ENCODE results near the gene CDH13. TPM values are rescaled to one million over a fixed set of nuclear protein-coding genes. Genes with fewer than 3 reads are reported as not detected.

CDH13 gene
- total RNA-seq, 1 donor from 2014 or later, result 46.4 TPM

DNA sequence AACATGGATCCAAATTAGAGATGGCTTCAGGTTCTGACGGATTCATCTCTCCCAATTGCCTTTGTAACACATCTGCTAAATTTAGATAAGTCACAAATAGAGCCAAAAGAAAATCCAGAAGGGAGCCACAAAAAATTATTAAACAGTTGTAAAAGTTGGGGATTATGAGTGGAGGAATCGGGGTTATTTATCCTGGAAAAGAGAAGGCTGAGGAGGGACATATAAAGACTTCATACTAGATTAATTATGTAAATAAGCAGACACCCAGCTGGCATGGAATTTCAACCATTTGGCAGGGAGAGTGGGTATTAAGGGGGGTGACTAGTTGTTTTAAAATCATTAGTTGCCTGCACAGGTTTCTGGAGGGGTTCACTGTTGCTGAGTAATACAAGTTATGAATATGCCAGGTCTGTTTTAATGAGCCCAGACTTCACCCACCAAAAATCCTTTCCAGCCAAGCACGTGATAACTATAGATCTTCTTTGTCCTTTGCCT is 89.6 kb downstream of the CDH13 start:
- TF ChIP-seq, protein P1, sequence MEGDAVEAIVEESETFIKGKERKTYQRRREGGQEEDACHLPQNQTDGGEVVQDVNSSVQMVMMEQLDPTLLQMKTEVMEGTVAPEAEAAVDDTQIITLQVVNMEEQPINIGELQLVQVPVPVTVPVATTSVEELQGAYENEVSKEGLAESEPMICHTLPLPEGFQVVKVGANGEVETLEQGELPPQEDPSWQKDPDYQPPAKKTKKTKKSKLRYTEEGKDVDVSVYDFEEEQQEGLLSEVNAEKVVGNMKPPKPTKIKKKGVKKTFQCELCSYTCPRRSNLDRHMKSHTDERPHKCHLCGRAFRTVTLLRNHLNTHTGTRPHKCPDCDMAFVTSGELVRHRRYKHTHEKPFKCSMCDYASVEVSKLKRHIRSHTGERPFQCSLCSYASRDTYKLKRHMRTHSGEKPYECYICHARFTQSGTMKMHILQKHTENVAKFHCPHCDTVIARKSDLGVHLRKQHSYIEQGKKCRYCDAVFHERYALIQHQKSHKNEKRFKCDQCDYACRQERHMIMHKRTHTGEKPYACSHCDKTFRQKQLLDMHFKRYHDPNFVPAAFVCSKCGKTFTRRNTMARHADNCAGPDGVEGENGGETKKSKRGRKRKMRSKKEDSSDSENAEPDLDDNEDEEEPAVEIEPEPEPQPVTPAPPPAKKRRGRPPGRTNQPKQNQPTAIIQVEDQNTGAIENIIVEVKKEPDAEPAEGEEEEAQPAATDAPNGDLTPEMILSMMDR (conservative IDR thresholded peaks at IDR 0.05), result no peak
- peaks cover 4% of the 10 kb centered on the region for H3K9me3 Mint-ChIP-seq
- no peaks in the 10 kb centered on the region for H3K36me3 Mint-ChIP-seq
- H3K27ac Mint-ChIP-seq, result no peak overlapping the region
- no peak for DNase-seq (ENCODE audit: extremely low spot score, unreplicated experiment)
- no peaks in the 10 kb centered on the region for H3K4me1 Mint-ChIP-seq (ENCODE audit: unreplicated experiment)
- H3K4me3 Mint-ChIP-seq, result no peak overlapping the region
- peaks cover 9% of the 10 kb centered on the region for H3K27me3 Mint-ChIP-seq

DNA sequence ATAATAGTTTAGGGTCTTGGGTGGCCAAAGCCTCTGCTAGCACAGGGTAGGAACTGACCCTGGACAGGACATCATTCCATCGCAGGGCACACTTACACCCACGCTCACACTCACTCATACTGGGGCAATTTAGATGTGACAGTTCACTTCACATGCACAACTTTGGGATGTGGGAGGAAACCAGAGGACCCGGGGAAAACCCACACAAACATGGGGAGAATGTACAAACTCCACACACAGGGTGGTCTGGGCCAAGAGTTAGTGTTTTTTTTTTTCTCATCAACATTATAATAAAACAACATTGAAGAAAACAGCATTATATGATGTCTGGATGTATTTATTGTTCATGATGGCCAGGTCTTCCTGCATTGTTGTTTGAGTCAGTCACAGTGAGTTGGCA is 93.6 kb downstream of the CDH13 start:
- Mint-ChIP-seq H3K4me3 (no peak overlapping the region), H3K27me3 (peaks cover 9% of the 10 kb centered on the region), H3K9me3 (peaks cover 4% of the 10 kb centered on the region), H3K36me3 (no peaks in the 10 kb centered on the region), H3K4me1 (ENCODE audit: unreplicated experiment) (no peaks in the 10 kb centered on the region), H3K27ac (no peak overlapping the region)
- TF ChIP-seq, protein P1 (conservative IDR thresholded peaks at IDR 0.05), result no peak
- no peak for DNase-seq (ENCODE audit: extremely low spot score, unreplicated experiment)

DNA sequence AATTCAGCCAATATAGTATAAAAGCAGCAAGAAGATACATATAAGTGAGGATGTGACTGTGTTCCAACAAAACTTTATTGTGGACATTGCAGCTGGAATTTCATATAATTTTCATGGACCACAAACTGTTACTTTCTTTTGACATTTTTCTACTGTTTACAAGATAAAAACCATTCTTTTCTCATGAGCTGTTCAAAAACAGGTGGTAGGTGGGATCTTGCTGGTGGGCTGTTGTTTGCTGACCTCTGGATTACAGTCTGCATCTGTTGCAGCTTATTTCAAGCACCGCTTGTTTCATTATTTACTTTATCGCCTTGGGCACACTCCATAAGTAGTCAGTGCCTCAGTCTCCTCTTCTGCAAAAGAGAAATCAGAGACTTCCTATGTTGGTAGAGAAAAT is 99.5 kb downstream of the CDH13 start:
- Mint-ChIP-seq H3K4me3 (no peak overlapping the region), H3K27me3 (no peaks in the 10 kb centered on the region), H3K36me3 (no peaks in the 10 kb centered on the region), H3K4me1 (ENCODE audit: unreplicated experiment) (no peaks in the 10 kb centered on the region), H3K27ac (no peak overlapping the region), H3K9me3 (peaks cover 8% of the 10 kb centered on the region)
- DNase-seq (ENCODE audit: extremely low spot score, unreplicated experiment), result no peak
- TF ChIP-seq, protein P1 (conservative IDR thresholded peaks at IDR 0.05), result no peak

DNA sequence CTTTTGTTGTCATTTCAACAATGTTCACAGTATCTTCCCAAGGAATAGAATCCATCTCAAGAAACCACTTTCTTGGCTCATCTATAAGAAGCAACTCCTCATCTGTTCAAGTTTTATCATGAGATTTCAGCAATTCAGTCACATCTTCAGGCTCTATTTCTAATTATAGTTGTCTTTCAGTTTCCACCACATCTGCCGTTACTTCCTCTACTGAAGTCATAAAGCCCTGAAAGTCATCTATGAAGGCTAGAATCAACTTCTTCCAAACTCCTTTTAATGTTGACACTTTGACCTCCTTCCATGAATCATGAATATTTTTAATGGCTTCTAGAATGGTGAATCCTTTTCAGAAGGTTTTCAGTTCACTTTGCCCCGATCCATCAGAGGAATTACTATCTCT is 102.1 kb downstream of the CDH13 start:
- H3K27ac Mint-ChIP-seq, result no peak overlapping the region
- DNase-seq (ENCODE audit: extremely low spot score, unreplicated experiment), result no peak
- H3K4me1 Mint-ChIP-seq (ENCODE audit: unreplicated experiment), result no peaks in the 10 kb centered on the region
- peaks cover 8% of the 10 kb centered on the region for H3K9me3 Mint-ChIP-seq
- H3K4me3 Mint-ChIP-seq, result no peak overlapping the region
- H3K27me3 Mint-ChIP-seq, result peaks cover 3% of the 10 kb centered on the region
- TF ChIP-seq, protein P1 (conservative IDR thresholded peaks at IDR 0.05), result no peak
- no peaks in the 10 kb centered on the region for H3K36me3 Mint-ChIP-seq

DNA sequence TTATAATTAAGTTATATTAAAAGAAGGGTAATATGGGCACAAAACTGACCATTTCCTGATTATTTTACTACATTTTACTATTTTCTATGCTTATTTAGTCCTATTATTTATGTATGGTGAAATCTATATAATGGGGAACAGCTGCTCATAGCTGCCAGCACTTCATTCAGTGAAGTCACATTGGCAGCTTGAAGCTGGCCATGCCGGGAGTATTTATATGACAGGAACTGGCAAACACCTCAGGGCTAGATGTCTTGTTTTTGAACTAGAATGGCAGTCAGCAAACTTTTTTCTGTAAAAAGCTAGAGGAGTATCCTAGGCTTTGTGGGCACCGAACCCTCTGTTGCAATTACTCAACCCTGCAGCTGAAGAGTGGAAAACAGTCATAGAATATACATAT is 104.1 kb downstream of the CDH13 start:
- Mint-ChIP-seq H3K9me3 (peaks cover 8% of the 10 kb centered on the region), H3K27ac (no peak overlapping the region), H3K36me3 (no peaks in the 10 kb centered on the region), H3K27me3 (peaks cover 4% of the 10 kb centered on the region), H3K4me3 (no peak overlapping the region), H3K4me1 (ENCODE audit: unreplicated experiment) (peaks cover 5% of the 10 kb centered on the region)
- TF ChIP-seq, protein P1 (conservative IDR thresholded peaks at IDR 0.05), result no peak
- DNase-seq (ENCODE audit: extremely low spot score, unreplicated experiment), result no peak

DNA sequence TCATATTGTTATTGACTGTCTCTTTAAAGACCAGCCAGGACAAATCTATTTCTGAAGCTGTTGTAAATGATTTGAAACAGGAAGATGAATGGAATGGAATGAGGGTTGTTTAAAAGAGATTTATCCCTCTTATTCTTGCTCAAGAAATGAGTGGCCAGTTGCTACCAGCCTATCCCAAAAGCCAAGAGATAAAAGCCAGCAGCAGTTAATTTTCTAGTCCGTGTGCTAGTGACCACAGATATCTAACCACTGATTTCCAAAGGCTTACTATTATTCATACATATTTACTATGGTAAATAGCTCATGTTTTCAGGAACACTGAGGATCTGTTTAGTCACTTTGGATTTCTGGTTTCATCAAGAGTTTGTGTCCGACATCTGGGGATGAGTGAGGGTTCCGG is 105.7 kb downstream of the CDH13 start:
- H3K36me3 Mint-ChIP-seq, result no peaks in the 10 kb centered on the region
- peaks cover 8% of the 10 kb centered on the region for H3K9me3 Mint-ChIP-seq
- no peak overlapping the region for H3K4me3 Mint-ChIP-seq
- H3K4me1 Mint-ChIP-seq (ENCODE audit: unreplicated experiment), result peaks cover 5% of the 10 kb centered on the region
- no peak for DNase-seq (ENCODE audit: extremely low spot score, unreplicated experiment)
- TF ChIP-seq, protein P1 (conservative IDR thresholded peaks at IDR 0.05), result no peak
- H3K27me3 Mint-ChIP-seq, result peaks cover 4% of the 10 kb centered on the region
- H3K27ac Mint-ChIP-seq, result no peak overlapping the region
